ENCODE data around the gene TSEN54. TPM values are rescaled to one million over a fixed set of nuclear protein-coding genes. Genes with fewer than 3 reads are reported as not detected.

The TSEN54 gene
- total RNA-seq, 1 experiment from 2014 or later, result 87.3 TPM

- no peak for TF ChIP-seq ZBTB33 (IDR thresholded peaks at IDR 0.05; ENCODE audit: extremely low read depth, insufficient replicate concordance, low read length)
- TF ChIP-seq CEBPB (IDR thresholded peaks at IDR 0.05; ENCODE audit: low read depth), result no peak
Measured at GRCh38 chr17:75517297-75517865, 1.1 kb downstream of the TSEN54 start (continued).

- H4K20me1 ChIP-seq (ENCODE audit: insufficient read depth), result no peaks in the 10 kb centered on the region
- peak overlapping the region; percentile 95 for H3K4me2 ChIP-seq (ENCODE audit: low read length)
- CTCF ChIA-PET, result interaction anchor here (1.4 to 2.6 kb wide), 2 partner anchors 9 to 230 kb away, joined by 5 to 20 read pairs; no protein-coding TSS in a partner anchor
- TF ChIP-seq ELF1 (IDR thresholded peaks at IDR 0.05; ENCODE audit: borderline replicate concordance, low read depth), result no peak
- TF ChIP-seq POLR2A (IDR thresholded peaks at IDR 0.05; ENCODE audit: borderline replicate concordance, extremely low read depth, insufficient read depth, insufficient read length), result no peak
- no peak for TF ChIP-seq ZBTB33 (IDR thresholded peaks at IDR 0.05; ENCODE audit: extremely low read depth, insufficient replicate concordance, low read length)
- no peak for TF ChIP-seq MAX (IDR thresholded peaks at IDR 0.05)
- TF ChIP-seq REST (IDR thresholded peaks at IDR 0.05; ENCODE audit: low read depth), result no peak
- TF ChIP-seq ATF3 (IDR thresholded peaks at IDR 0.05), result no peak
- no peak for TF ChIP-seq SP1 (IDR thresholded peaks at IDR 0.05; ENCODE audit: low read depth)
- TF ChIP-seq RAD21 (IDR thresholded peaks at IDR 0.05; ENCODE audit: low read depth), result no peak
- no peak for TF ChIP-seq JUND (IDR thresholded peaks at IDR 0.05)
- TF ChIP-seq EZH2 (IDR thresholded peaks at IDR 0.05), result no peak
- TF ChIP-seq YY1 (IDR thresholded peaks at IDR 0.05; ENCODE audit: extremely low read depth, insufficient replicate concordance, low read depth, low read length), result no peak
- TF ChIP-seq SIN3A (IDR thresholded peaks at IDR 0.05; ENCODE audit: low read depth), result no peak
- TF ChIP-seq CEBPB (IDR thresholded peaks at IDR 0.05; ENCODE audit: low read depth), result no peak
- no peak for TF ChIP-seq EZH2phosphoT487 (IDR thresholded peaks at IDR 0.05; ENCODE audit: borderline replicate concordance)
- TF ChIP-seq FOSL1 (IDR thresholded peaks at IDR 0.05; ENCODE audit: low read depth), result no peak
- TF ChIP-seq EGR1 (IDR thresholded peaks at IDR 0.05; ENCODE audit: low read depth), result no peak
- no peak for TF ChIP-seq ZFX (IDR thresholded peaks at IDR 0.05)
Measured at GRCh38 chr17:75518201-75518600, 1.9 kb downstream of the TSEN54 start.

More at GRCh38 chr17:75518201-75518600, 1.9 kb downstream of the TSEN54 start:
- intact Hi-C loops (cut with micrococcal nuclease), result loop anchor here (5.0 to 10.0 kb wide), 4 partner anchors 84 to 246 kb away; partner anchors contain the start of genes MIF4GD and SMIM5
- Histone ChIP-seq H3K27ac (ENCODE audit: low read depth, low read length) (no peak overlapping the region), H3K27me3 (ENCODE audit: insufficient read depth, low read length) (no peaks in the 10 kb centered on the region), H3K9ac (ENCODE audit: low read length) (no peak overlapping the region; the same call in 1 of the 2 replicates), H3K9me3 (ENCODE audit: control insufficient read depth in 1 of 2, insufficient read depth in 1 of 2, low read depth in 1 of 2, low read length in 2 of 2) (no peaks in the 10 kb centered on the region), H3K79me2 (ENCODE audit: insufficient read depth, low read length) (peaks cover 47% of the 10 kb centered on the region), H3K4me1 (ENCODE audit: control insufficient read depth in 1 of 2, insufficient read depth in 2 of 2, low read length in 2 of 2) (peaks cover 14 to 41% of the 10 kb centered on the region in 2 experiments), H3K9me2 (ENCODE audit: insufficient read depth) (no peaks in the 10 kb centered on the region), H3K36me3 (ENCODE audit: control insufficient read depth in 1 of 2, insufficient read depth in 2 of 2, low read length in 2 of 2) (peaks cover 18 to 42% of the 10 kb centered on the region in 2 experiments), H3K4me3 (replicated peaks in 1 of 2; ENCODE audit: low read depth in 1 of 2, low read length in 2 of 2) (no peak overlapping the region), H2AFZ (ENCODE audit: low read depth, low read length, poor library complexity, severe bottlenecking) (no peak overlapping the region)
- BruUV-seq (replicated peaks), result no TSS peak
- DNase-seq (ENCODE audit: low read depth, low spot score), result no peak
- ChIA-PET POLR2A (no interaction called here), RAD21 (ENCODE audit: low non-redundant PET in 1 of 2, low total read pairs in 2 of 2, uncharacterized antibody in 2 of 2, unreplicated experiment in 2 of 2) (interaction anchor here in 1 of 2 experiments (1.3 kb wide), 1 partner anchor 8 kb away, joined by 3 read pairs; no protein-coding TSS in a partner anchor)
- ATAC-seq, result no peak
